Hindlimb muscle (tissue), 1 donor: Measurements from ENCODE around the gene KMT2A. TPM values are rescaled to one million over a fixed set of nuclear protein-coding genes. Genes with fewer than 3 reads are reported as not detected.
"Not testable (repeated sequence)": the region's sequence is repeated elsewhere in the genome, so short reads cannot be mapped to it uniquely, and the experiment has no call there.

ENCODE experiments used
- DNase-seq: peaks from one replicate; pipeline ENCODE4 v3.0.0-alpha.2; 2013
- polyA plus RNA-seq: library from polyadenylated mRNA; unstranded; fragments of 120-200 nt; gene quantifications from one replicate; pipeline ENCODE4 v1.2.1, GENCODE V29; 2013; ENCODE audit not compliant: insufficient read length

The KMT2A gene
- polyA plus RNA-seq, 1 donor: 34.5 TPM

- no peak for DNase-seq
Measured at GRCh38 chr11:118533769-118534729, 97.8 kb downstream of the KMT2A start.

GRCh38 chr11:118535261-118535660 is 99.0 kb downstream of the KMT2A start:
- no peak for DNase-seq

- DNase-seq: no peak
Measured at GRCh38 chr11:118536726-118537125, 100.4 kb downstream of the KMT2A start.

- no peak for DNase-seq
Measured at GRCh38 chr11:118537409-118537980, 101.2 kb downstream of the KMT2A start.

- no peak for DNase-seq
Measured at GRCh38 chr11:118544010-118544646, 107.8 kb downstream of the KMT2A start.

- DNase-seq: no peak
Measured at GRCh38 chr11:118544647-118545010, 108.3 kb downstream of the KMT2A start.

GRCh38 chr11:118545533-118545932 is 109.2 kb downstream of the KMT2A start:
- no peak for DNase-seq

GRCh38 chr11:118547132-118547531 is 110.8 kb downstream of the KMT2A start:
- DNase-seq: no peak

- no peak for DNase-seq
Measured at GRCh38 chr11:118552341-118552740, 116.0 kb downstream of the KMT2A start.

GRCh38 chr11:118560806-118561205 is 124.5 kb downstream of the KMT2A start:
- DNase-seq: no peak

GRCh38 chr11:118565051-118565450 is 128.8 kb downstream of the KMT2A start:
- DNase-seq: peak; percentile 61

GRCh38 chr11:118569670-118570069 is 133.4 kb downstream of the KMT2A start:
- no peak for DNase-seq

GRCh38 chr11:118570787-118571186 is 134.5 kb downstream of the KMT2A start:
- no peak for DNase-seq

GRCh38 chr11:118571701-118572060 is 135.4 kb downstream of the KMT2A start:
- DNase-seq: not testable (repeated sequence)

GRCh38 chr11:118572061-118572980 is 136.0 kb downstream of the KMT2A start, which contains the start of gene ARCN1:
Gene ARCN1, plus strand, starts transcription at chr11:118572409. Its CDS starts 139 bp downstream, at chr11:118572548.
- DNase-seq: peak; percentile 86

GRCh38 chr11:118572981-118573550 is 136.8 kb downstream of the KMT2A start:
- peak; percentile 55 for DNase-seq

GRCh38 chr11:118574636-118575035 is 138.3 kb downstream of the KMT2A start:
- DNase-seq: no peak
